ENCODE measurements around the gene DDX17. TPM values are rescaled to one million over a fixed set of nuclear protein-coding genes. Genes with fewer than 3 reads are reported as not detected.
A peak's percentile ranks its signal among the peaks of the same experiment; 100 is the strongest.

DDX17 gene
- total RNA-seq, 2 experiments from 2014 or later = 259 to 328 TPM

GRCh38 chr22:38454353-38455075 is 51.6 kb downstream of the DDX17 start:
- ChIA-PET CTCF (no interaction called here), POLR2A (no interaction called here)
- H3K9me3 Mint-ChIP-seq (ENCODE audit: low read depth) = no peaks in the 10 kb centered on the region
- no peaks in the 10 kb centered on the region for H3K36me3 Mint-ChIP-seq (ENCODE audit: low read depth)
- intact Hi-C loops (cut with DNase I, micrococcal nuclease) = no loop called here
- H3K4me1 Mint-ChIP-seq = peaks cover 11% of the 10 kb centered on the region
- peak overlapping the region; percentile 65 for H3K4me3 Mint-ChIP-seq
- peaks cover 58% of the 10 kb centered on the region for H3K27me3 Mint-ChIP-seq
- no peak overlapping the region for H3K27ac Mint-ChIP-seq
- DNase-seq (peak; percentile 37), ATAC-seq (peak; percentile 43)

GRCh38 chr22:38453996-38454352 is 52.1 kb downstream of the DDX17 start:
- peak overlapping the region; percentile 65 for H3K4me3 Mint-ChIP-seq
- intact Hi-C loops (cut with DNase I, micrococcal nuclease) = no loop called here
- DNase-seq (no peak), ATAC-seq (no peak)
- CTCF ChIA-PET = interaction anchor here (0.7 kb wide), 1 partner anchor 22 kb away, joined by 3 read pairs; no protein-coding TSS in a partner anchor
- peaks cover 53% of the 10 kb centered on the region for H3K27me3 Mint-ChIP-seq
- no peaks in the 10 kb centered on the region for H3K36me3 Mint-ChIP-seq (ENCODE audit: low read depth)
- H3K9me3 Mint-ChIP-seq (ENCODE audit: low read depth) = no peaks in the 10 kb centered on the region
- H3K27ac Mint-ChIP-seq = no peak overlapping the region
- POLR2A ChIA-PET = no interaction called here
- peaks cover 11% of the 10 kb centered on the region for H3K4me1 Mint-ChIP-seq

- Mint-ChIP-seq H3K36me3 (ENCODE audit: low read depth) (no peaks in the 10 kb centered on the region), H3K9me3 (ENCODE audit: low read depth) (no peaks in the 10 kb centered on the region), H3K27ac (no peak overlapping the region), H3K27me3 (peaks cover 45% of the 10 kb centered on the region), H3K4me3 (no peak overlapping the region), H3K4me1 (peaks cover 11% of the 10 kb centered on the region)
- intact Hi-C loops (cut with DNase I, micrococcal nuclease) = no loop called here
- no peak for DNase-seq
- CTCF ChIA-PET = interaction anchor here (0.7 kb wide), 1 partner anchor 23 kb away, joined by 3 read pairs; no protein-coding TSS in a partner anchor
- ATAC-seq = no peak
- POLR2A ChIA-PET = no interaction called here
These were observed 52.9 kb downstream of the DDX17 start for GRCh38 chr22:38453066-38453672.

GRCh38 chr22:38452373-38453065 is 53.6 kb downstream of the DDX17 start:
- DNase-seq (no peak), ATAC-seq (no peak)
- Mint-ChIP-seq H3K27ac (no peak overlapping the region), H3K27me3 (peaks cover 39% of the 10 kb centered on the region), H3K36me3 (ENCODE audit: low read depth) (no peaks in the 10 kb centered on the region), H3K4me1 (peaks cover 11% of the 10 kb centered on the region), H3K9me3 (ENCODE audit: low read depth) (no peaks in the 10 kb centered on the region), H3K4me3 (no peak overlapping the region)
- CTCF ChIA-PET = no interaction called here
- POLR2A ChIA-PET = no interaction called here
- intact Hi-C loops (cut with DNase I, micrococcal nuclease) = no loop called here

- Mint-ChIP-seq H3K27ac (no peak overlapping the region), H3K27me3 (peaks cover 32% of the 10 kb centered on the region), H3K9me3 (ENCODE audit: low read depth) (no peaks in the 10 kb centered on the region), H3K4me3 (no peak overlapping the region), H3K4me1 (peaks cover 10% of the 10 kb centered on the region), H3K36me3 (ENCODE audit: low read depth) (no peaks in the 10 kb centered on the region)
- intact Hi-C loops (cut with DNase I, micrococcal nuclease) = no loop called here
- ChIA-PET CTCF (no interaction called here), POLR2A (no interaction called here)
- DNase-seq (no peak), ATAC-seq (no peak)
These were observed 54.2 kb downstream of the DDX17 start for GRCh38 chr22:38451864-38452263.

GRCh38 chr22:38451404-38451803 is 54.7 kb downstream of the DDX17 start:
- Mint-ChIP-seq H3K4me1 (peaks cover 6% of the 10 kb centered on the region), H3K4me3 (no peak overlapping the region), H3K27ac (no peak overlapping the region), H3K27me3 (peaks cover 27% of the 10 kb centered on the region), H3K9me3 (ENCODE audit: low read depth) (no peaks in the 10 kb centered on the region), H3K36me3 (ENCODE audit: low read depth) (no peaks in the 10 kb centered on the region)
- intact Hi-C loops (cut with DNase I, micrococcal nuclease) = no loop called here
- ATAC-seq (no peak), DNase-seq (no peak)
- POLR2A ChIA-PET = no interaction called here
- CTCF ChIA-PET = no interaction called here

- Mint-ChIP-seq H3K9me3 (ENCODE audit: low read depth) (no peaks in the 10 kb centered on the region), H3K4me1 (peaks cover 4% of the 10 kb centered on the region), H3K36me3 (ENCODE audit: low read depth) (no peaks in the 10 kb centered on the region), H3K4me3 (no peak overlapping the region), H3K27ac (no peak overlapping the region), H3K27me3 (peaks cover 26% of the 10 kb centered on the region)
- DNase-seq (no peak), ATAC-seq (no peak)
- intact Hi-C loops (cut with DNase I, micrococcal nuclease) = no loop called here
- CTCF ChIA-PET = no interaction called here
- POLR2A ChIA-PET = no interaction called here
These were observed 55.8 kb downstream of the DDX17 start for GRCh38 chr22:38450234-38450797.

GRCh38 chr22:38449776-38450175 is 56.3 kb downstream of the DDX17 start:
- no peaks in the 10 kb centered on the region for H3K9me3 Mint-ChIP-seq (ENCODE audit: low read depth)
- ATAC-seq (no peak), DNase-seq (no peak)
- H3K27me3 Mint-ChIP-seq = peaks cover 27% of the 10 kb centered on the region
- no peaks in the 10 kb centered on the region for H3K36me3 Mint-ChIP-seq (ENCODE audit: low read depth)
- no peak overlapping the region for H3K27ac Mint-ChIP-seq
- intact Hi-C loops (cut with DNase I, micrococcal nuclease) = no loop called here
- H3K4me3 Mint-ChIP-seq = no peak overlapping the region
- ChIA-PET POLR2A (no interaction called here), CTCF (no interaction called here)
- H3K4me1 Mint-ChIP-seq = peaks cover 4% of the 10 kb centered on the region

- no peak for ATAC-seq
- CTCF ChIA-PET = no interaction called here
These were observed 57.0 kb downstream of the DDX17 start for GRCh38 chr22:38448945-38449745.

GRCh38 chr22:38446018-38446601 is 60.0 kb downstream of the DDX17 start:
- ATAC-seq (no peak), DNase-seq (no peak)
- Mint-ChIP-seq H3K27me3 (peaks cover 11% of the 10 kb centered on the region), H3K4me3 (no peak overlapping the region), H3K36me3 (ENCODE audit: low read depth) (no peaks in the 10 kb centered on the region), H3K9me3 (ENCODE audit: low read depth) (no peaks in the 10 kb centered on the region), H3K27ac (no peak overlapping the region), H3K4me1 (no peaks in the 10 kb centered on the region)
- intact Hi-C loops (cut with DNase I, micrococcal nuclease) = no loop called here
- ChIA-PET POLR2A (no interaction called here), CTCF (no interaction called here)

More at GRCh38 chr22:38448945-38449745, 57.0 kb downstream of the DDX17 start:
- no peaks in the 10 kb centered on the region for H3K4me1 Mint-ChIP-seq
- POLR2A ChIA-PET = no interaction called here
- H3K4me3 Mint-ChIP-seq = no peak overlapping the region
- no peaks in the 10 kb centered on the region for H3K9me3 Mint-ChIP-seq (ENCODE audit: low read depth)
- H3K36me3 Mint-ChIP-seq (ENCODE audit: low read depth) = no peaks in the 10 kb centered on the region
- H3K27ac Mint-ChIP-seq = no peak overlapping the region
- DNase-seq = no peak
- H3K27me3 Mint-ChIP-seq = peaks cover 23% of the 10 kb centered on the region
- intact Hi-C loops (cut with DNase I, micrococcal nuclease) = no loop called here

GRCh38 chr22:38444783-38445182 is 61.3 kb downstream of the DDX17 start:
- Mint-ChIP-seq H3K4me1 (no peaks in the 10 kb centered on the region), H3K9me3 (ENCODE audit: low read depth) (no peaks in the 10 kb centered on the region), H3K36me3 (ENCODE audit: low read depth) (no peaks in the 10 kb centered on the region), H3K27me3 (peaks cover 4% of the 10 kb centered on the region), H3K27ac (no peak overlapping the region), H3K4me3 (no peak overlapping the region)
- ATAC-seq = no peak
- ChIA-PET CTCF (interaction anchor here (1.6 kb wide), 1 partner anchor 31 kb away, joined by 4 read pairs; no protein-coding TSS in a partner anchor), POLR2A (no interaction called here)
- intact Hi-C loops (cut with DNase I, micrococcal nuclease) = no loop called here
- no peak for DNase-seq

Data from activated CD4-positive, alpha-beta T cell treated with anti-CD3 and anti-CD28 coated beads for 36 hours (primary cell).